NB4 (cell line): ENCODE measurements around the gene RIBC2.

Experiments
- DNase-seq: peaks from one replicate; pipeline ENCODE4 v3.0.0; 2010; ENCODE audit warnings: low read depth
- H3K4me3 ChIP-seq: one replicate; pipeline ENCODE4 v1.5.1; 2011; ENCODE audit warnings: mild to moderate bottlenecking, low read depth, low read length, moderate library complexity
- MYC ChIP-seq: IDR thresholded peaks from 2 replicates; pipeline ENCODE4 v1.6.1; 2011; ENCODE audit warnings: low read depth, low read length
- POLR2A ChIP-seq: IDR thresholded peaks from 2 replicates; pipeline ENCODE4 v1.6.1; 2011; ENCODE audit warnings: mild to moderate bottlenecking; ENCODE audit not compliant: insufficient read length; ENCODE audit errors: extremely low read depth
- TF ChIP-seq, protein P1 (sequence below): IDR thresholded peaks from 2 replicates; pipeline ENCODE4 v1.6.1; 2011; ENCODE audit warnings: low read depth, low read length
- TF ChIP-seq, protein P2 (sequence below): IDR thresholded peaks from one replicate; pipeline ENCODE4 v1.5.1; 2012; ENCODE audit warnings: low read depth, low read length

The RIBC2 gene

DNA sequence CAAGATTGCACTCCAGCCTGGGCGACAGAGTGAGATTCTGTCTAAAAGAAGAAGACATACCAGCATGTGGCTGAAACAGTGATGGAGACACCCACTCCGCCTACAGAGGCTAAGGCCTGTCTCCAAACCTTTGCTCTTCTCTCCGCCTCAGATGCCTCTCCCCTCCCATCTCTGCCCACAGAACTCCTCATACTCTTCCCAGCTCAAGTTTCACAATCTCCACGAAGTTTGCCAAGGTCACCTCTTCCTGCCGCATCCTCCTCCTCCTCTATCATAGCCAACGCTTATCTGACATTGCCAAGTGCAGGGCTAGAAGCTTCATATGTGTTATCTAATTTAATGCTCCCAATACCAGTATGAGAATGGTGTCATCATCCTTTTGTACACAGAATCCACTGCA, 63.3 kb downstream of the RIBC2 start:
- no peak for DNase-seq
- no peak overlapping the region for H3K4me3 ChIP-seq
- TF ChIP-seq MYC (no peak), POLR2A (no peak)
- TF ChIP-seq, protein P1, sequence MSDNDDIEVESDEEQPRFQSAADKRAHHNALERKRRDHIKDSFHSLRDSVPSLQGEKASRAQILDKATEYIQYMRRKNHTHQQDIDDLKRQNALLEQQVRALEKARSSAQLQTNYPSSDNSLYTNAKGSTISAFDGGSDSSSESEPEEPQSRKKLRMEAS: no peak
- TF ChIP-seq, protein P2, sequence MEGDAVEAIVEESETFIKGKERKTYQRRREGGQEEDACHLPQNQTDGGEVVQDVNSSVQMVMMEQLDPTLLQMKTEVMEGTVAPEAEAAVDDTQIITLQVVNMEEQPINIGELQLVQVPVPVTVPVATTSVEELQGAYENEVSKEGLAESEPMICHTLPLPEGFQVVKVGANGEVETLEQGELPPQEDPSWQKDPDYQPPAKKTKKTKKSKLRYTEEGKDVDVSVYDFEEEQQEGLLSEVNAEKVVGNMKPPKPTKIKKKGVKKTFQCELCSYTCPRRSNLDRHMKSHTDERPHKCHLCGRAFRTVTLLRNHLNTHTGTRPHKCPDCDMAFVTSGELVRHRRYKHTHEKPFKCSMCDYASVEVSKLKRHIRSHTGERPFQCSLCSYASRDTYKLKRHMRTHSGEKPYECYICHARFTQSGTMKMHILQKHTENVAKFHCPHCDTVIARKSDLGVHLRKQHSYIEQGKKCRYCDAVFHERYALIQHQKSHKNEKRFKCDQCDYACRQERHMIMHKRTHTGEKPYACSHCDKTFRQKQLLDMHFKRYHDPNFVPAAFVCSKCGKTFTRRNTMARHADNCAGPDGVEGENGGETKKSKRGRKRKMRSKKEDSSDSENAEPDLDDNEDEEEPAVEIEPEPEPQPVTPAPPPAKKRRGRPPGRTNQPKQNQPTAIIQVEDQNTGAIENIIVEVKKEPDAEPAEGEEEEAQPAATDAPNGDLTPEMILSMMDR: no peak

DNA sequence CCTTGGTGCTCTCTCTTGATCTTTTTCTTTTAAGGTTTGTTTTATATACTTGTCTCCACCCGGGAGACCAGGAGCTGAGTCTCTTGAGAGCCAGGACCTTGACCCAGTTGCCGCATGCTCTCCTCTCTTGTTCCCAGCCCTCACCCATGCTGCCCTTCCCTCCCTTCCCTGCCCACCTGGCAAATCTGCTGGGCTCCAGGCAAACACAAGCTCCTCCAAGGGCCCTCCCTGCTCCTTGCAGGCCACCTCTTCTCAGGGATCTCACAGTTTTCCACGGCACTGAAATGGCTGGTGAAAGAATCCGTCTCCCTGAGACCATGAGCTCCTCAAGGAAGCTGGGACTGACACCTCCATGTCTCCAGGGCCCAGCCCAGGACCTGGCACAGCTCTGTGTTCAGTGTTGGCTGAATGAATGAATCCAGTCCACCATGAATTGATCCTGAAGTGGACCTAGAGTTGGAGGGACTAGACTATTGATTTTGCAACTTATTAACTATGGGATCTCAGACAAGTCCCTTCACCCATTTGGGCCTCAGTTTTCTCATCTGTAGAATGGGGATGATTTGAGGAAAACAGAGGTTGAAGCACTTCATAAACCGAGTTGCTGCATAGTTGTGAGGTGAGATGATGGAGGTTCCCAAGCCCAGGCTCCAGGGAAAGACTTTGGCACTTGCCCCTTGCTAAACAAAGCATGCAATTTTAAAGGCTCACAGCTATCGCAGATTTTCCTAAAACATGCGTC, 64.0 kb downstream of the RIBC2 start:
- no peak overlapping the region for H3K4me3 ChIP-seq
- no peak for DNase-seq
- no peak for TF ChIP-seq POLR2A
- TF ChIP-seq, protein P2: no peak
- no peak for TF ChIP-seq MYC
- TF ChIP-seq, protein P1: no peak

DNA sequence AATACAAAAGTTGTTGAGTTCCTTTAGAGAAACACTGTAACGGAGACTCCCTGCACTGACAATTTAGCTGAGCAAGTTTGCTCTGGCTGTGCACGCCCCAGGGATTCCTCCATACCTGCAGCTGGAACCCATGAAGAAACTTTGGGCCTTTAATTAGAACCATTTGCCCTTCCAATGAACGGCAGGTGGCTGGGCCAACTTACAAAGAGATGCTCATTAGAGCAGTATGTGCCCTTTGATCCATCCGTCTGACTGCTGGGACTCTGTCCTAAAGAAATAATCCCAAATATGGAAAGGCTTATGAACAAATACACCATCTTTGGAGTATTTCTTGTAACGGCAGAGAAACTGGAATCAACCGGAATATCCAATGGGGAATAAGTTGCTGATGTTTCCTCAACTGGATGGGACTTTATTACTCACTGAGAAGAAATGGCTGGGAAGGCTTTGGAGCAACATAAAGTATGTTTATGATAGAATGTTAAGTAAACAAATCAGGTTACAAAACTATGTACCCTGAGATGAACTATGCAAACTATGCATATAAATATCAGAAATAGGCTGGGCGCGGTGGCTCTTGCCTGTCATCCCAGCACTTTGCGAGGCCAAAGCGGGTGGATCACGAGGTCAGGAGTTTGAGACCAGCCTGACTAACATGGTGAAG, 64.7 kb downstream of the RIBC2 start:
- TF ChIP-seq, protein P1: no peak
- TF ChIP-seq POLR2A (no peak), MYC (no peak)
- TF ChIP-seq, protein P2: no peak
- H3K4me3 ChIP-seq: no peak overlapping the region
- no peak for DNase-seq

DNA sequence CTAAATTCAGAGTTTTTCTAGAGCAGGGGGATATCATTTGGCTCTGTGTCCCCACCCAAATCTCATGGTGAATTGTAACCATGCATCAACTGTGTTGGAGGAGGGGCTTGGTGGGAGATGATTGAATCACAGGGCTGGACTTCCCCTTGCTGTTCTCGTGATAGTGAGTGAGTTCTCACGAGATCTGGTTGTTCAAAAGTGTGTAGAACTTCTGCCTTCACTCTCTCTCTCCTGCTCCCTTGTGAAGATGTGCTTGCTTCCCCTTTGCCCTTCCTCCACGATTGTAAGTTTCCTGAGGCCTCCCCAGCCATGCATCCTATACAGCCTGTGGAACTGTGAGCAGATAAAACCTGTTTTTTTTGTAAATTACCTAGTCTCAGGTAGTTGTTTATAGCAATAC, 67.2 kb downstream of the RIBC2 start:
- DNase-seq: no peak
- TF ChIP-seq POLR2A (no peak), MYC (no peak)
- TF ChIP-seq, protein P2: no peak
- TF ChIP-seq, protein P1: no peak
- no peak overlapping the region for H3K4me3 ChIP-seq

DNA sequence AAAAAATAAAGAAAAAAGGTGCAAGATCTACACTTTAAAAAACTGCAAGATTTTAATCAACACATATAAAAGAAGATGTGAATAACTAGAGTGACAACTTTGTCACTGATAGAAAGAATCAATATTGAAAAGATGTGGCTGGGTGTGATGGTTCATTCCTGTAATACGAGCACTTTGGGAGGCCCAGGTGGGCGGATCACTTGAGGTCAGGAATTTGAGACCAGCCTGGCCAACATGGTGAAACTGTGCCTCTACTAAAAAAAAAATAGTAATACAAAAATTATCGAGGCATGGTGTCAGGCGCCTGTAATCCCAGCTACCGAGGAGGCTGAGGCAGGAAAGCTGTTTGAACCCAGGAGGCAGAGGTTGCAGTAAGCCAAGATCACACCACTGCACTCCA, 68.2 kb downstream of the RIBC2 start:
- TF ChIP-seq POLR2A: no peak
- TF ChIP-seq, protein P1: no peak
- TF ChIP-seq MYC: no peak
- TF ChIP-seq, protein P2: no peak
- H3K4me3 ChIP-seq: no peak overlapping the region
- no peak for DNase-seq
